ACC112 (cell line): ENCODE measurements around the gene ASAP2.
A peak's percentile ranks its signal among the peaks of the same experiment; 100 is the strongest.

Experiments
- H2AFZ ChIP-seq: fragments of 200-600 bp; sonication (generic); one replicate; pipeline ENCODE4 v1.6.0; 2017; ENCODE audit warnings: antibody characterized with exemption, low read length; ENCODE audit not compliant: unreplicated experiment
- H3K27ac ChIP-seq: fragments of 200-600 bp; sonication (generic); 2 replicates; pipeline ENCODE4 v1.5.1; 2014; ENCODE audit warnings: low read depth, mild to moderate bottlenecking, antibody characterized with exemption, low read length, moderate library complexity
- H3K27me3 ChIP-seq: fragments of 200-600 bp; sonication (generic); 2 replicates; pipeline ENCODE4 v1.6.1; 2014; ENCODE audit warnings: mild to moderate bottlenecking, antibody characterized with exemption, low read length, moderate library complexity, mixed read lengths; ENCODE audit not compliant: insufficient read depth
- H3K36me3 ChIP-seq: fragments of 200-600 bp; sonication (generic); 2 replicates; pipeline ENCODE4 v1.6.1; 2016; ENCODE audit warnings: mild to moderate bottlenecking, antibody characterized with exemption, low read length, moderate library complexity, mixed read lengths; ENCODE audit not compliant: insufficient read depth
- H3K4me1 ChIP-seq: fragments of 200-600 bp; sonication (generic); one replicate; pipeline ENCODE4 v1.6.1; 2016; ENCODE audit warnings: low read length, mixed read lengths; ENCODE audit not compliant: insufficient read depth, unreplicated experiment, control insufficient read depth
- H3K4me3 ChIP-seq: fragments of 200-600 bp; sonication (generic); 2 replicates; pipeline ENCODE4 v1.5.1; 2014; ENCODE audit warnings: mild to moderate bottlenecking, low read depth, low read length
- H3K79me2 ChIP-seq: fragments of 200-600 bp; sonication (generic); one replicate; pipeline ENCODE4 v1.6.0; 2016; ENCODE audit warnings: low read length; ENCODE audit not compliant: control insufficient read depth, unreplicated experiment, insufficient read depth

ASAP2 gene

GRCh38 chr2:9378433-9379390 lies 172.1 kb downstream of the ASAP2 start:
- Histone ChIP-seq H3K27me3 (no peaks in the 10 kb centered on the region), H3K4me3 (no peak overlapping the region), H3K4me1 (peaks cover 52% of the 10 kb centered on the region), H3K27ac (peak overlapping the region; percentile 80), H3K79me2 (peaks cover 8% of the 10 kb centered on the region), H3K36me3 (peaks cover 19% of the 10 kb centered on the region; the same call in 1 of the 2 replicates), H2AFZ (no peak overlapping the region)

GRCh38 chr2:9379391-9379755 lies 172.8 kb downstream of the ASAP2 start:
- no peak overlapping the region for H3K4me3 ChIP-seq
- H3K27ac ChIP-seq = no peak overlapping the region
- peaks cover 52% of the 10 kb centered on the region for H3K4me1 ChIP-seq
- peaks cover 19% of the 10 kb centered on the region; the same call in 1 of the 2 replicates for H3K36me3 ChIP-seq
- H2AFZ ChIP-seq = no peak overlapping the region
- no peaks in the 10 kb centered on the region for H3K27me3 ChIP-seq
- peaks cover 8% of the 10 kb centered on the region for H3K79me2 ChIP-seq

DNA sequence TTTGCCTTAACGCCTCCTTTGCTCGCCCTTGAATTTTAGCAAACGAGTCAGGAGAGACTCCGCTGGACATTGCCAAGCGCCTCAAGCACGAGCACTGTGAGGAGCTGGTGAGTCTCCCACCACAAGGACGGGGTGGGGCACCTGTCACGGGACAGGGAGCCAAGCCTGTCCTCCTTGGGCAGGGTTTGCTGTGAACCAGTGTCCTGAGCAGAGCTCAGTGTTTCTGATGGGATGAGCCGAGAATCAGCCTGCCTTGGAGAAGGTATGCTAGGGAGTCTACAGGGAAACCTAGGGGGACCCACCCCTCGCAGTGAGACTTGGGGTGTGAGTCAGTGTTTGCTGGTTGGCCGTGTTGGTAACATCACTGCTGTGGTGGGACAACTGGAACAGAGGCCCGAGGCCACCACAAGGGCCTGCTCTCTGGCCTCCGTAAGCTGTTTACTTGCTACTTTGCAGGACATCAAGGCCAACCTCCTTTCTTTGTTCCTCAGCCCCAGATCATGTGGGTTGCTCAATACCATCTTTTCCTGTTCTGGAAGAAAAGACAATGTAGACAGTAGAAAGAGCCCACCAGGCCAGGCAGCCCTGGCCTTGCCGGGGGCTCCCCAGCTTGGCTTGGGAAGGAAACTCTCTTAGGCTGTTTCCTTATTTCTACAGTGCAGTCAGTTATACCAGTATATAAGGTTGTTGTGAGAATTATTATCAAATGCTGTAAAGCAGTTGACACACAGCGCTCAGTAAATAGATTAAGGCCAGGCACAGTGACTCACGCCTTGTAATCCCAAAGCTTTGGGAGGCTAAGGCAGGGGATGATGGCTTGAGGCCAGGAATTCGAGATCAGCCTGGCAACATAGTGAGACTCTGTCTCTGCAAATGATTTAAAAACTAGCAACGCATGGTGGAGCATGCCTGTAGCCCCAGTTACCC lies 174.4 kb downstream of the ASAP2 start:
- Histone ChIP-seq H3K36me3 (peaks cover 26% of the 10 kb centered on the region; the same call in 1 of the 2 replicates), H3K4me3 (peak overlapping the region; percentile 11; the same call in 1 of the 2 replicates), H3K4me1 (peaks cover 57% of the 10 kb centered on the region), H2AFZ (no peak overlapping the region), H3K27me3 (no peaks in the 10 kb centered on the region), H3K79me2 (peaks cover 8% of the 10 kb centered on the region), H3K27ac (peak overlapping the region; percentile 85)

DNA sequence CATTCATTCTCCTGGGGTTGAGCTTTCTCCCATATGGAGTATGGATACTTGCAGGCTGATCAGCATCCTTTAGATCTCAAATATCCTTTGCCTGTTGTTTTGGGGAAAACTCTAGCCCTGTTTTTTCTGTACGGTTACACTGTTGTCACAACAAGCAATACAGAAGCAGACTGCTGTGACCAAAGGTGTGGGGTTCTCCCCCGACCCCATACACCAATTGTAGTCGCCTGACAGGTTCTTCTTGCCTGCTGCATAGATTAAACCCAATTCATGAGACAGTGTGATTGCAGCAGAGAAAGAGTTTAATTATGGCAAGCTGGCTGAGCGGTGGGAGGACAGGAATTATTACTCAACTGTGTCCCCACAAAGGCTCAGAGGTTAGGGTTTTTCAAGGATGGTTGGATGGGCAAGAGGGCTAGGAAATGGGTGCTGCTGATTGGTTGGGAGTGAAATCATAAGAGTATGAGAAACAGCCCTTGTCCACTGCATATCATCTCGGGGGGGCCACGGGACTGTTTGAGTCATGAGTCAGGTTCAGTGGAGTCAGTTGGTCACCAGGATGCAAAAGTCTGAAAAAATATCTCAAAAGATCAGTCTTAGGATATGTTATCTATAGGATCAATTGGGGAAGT lies 176.1 kb downstream of the ASAP2 start:
- no peaks in the 10 kb centered on the region for H3K27me3 ChIP-seq
- peaks cover 8% of the 10 kb centered on the region for H3K79me2 ChIP-seq
- H3K4me1 ChIP-seq = peaks cover 57% of the 10 kb centered on the region
- H3K36me3 ChIP-seq = peaks cover 38% of the 10 kb centered on the region; the same call in 1 of the 2 replicates
- no peak overlapping the region for H3K4me3 ChIP-seq
- no peak overlapping the region for H3K27ac ChIP-seq
- H2AFZ ChIP-seq = no peak overlapping the region

- H3K27me3 ChIP-seq = no peaks in the 10 kb centered on the region
- no peak overlapping the region for H3K27ac ChIP-seq
- H3K79me2 ChIP-seq = no peaks in the 10 kb centered on the region
- H3K4me3 ChIP-seq = no peak overlapping the region
- no peak overlapping the region for H2AFZ ChIP-seq
- peaks cover 41% of the 10 kb centered on the region; the same call in 1 of the 2 replicates for H3K36me3 ChIP-seq
- peaks cover 39% of the 10 kb centered on the region for H3K4me1 ChIP-seq
These were observed 177.9 kb downstream of the ASAP2 start for GRCh38 chr2:9384521-9384920.

DNA sequence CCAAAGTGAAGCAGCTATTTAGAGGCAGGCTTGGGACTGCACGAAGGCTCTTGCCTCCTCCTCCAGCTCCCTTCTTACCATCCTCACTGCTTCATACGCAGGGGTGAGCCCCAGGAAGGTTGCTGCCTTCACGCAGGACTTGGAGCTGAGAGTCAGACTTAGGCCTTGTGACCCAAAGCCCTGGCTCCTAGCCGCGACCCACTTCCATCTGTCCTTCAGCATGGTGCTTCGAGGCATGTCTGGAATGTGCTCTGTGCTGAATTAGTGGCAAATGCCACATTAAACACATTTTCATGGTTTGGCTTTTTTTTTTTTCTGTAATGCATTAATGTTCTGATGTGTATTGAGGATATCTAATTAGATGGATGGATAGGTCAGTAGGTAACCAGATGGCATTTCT lies 179.2 kb downstream of the ASAP2 start:
- Histone ChIP-seq H3K4me3 (no peak overlapping the region), H3K4me1 (peaks cover 29% of the 10 kb centered on the region), H3K27me3 (no peaks in the 10 kb centered on the region), H3K27ac (no peak overlapping the region), H3K36me3 (peaks cover 46% of the 10 kb centered on the region; the same call in 1 of the 2 replicates), H3K79me2 (no peaks in the 10 kb centered on the region), H2AFZ (no peak overlapping the region)

GRCh38 chr2:9388199-9388681 lies 181.6 kb downstream of the ASAP2 start:
- H2AFZ ChIP-seq = no peak overlapping the region
- H3K4me1 ChIP-seq = peaks cover 12% of the 10 kb centered on the region
- H3K79me2 ChIP-seq = no peaks in the 10 kb centered on the region
- H3K36me3 ChIP-seq = peaks cover 43% of the 10 kb centered on the region; the same call in 1 of the 2 replicates
- no peak overlapping the region for H3K27ac ChIP-seq
- H3K4me3 ChIP-seq = no peak overlapping the region
- no peaks in the 10 kb centered on the region for H3K27me3 ChIP-seq

DNA sequence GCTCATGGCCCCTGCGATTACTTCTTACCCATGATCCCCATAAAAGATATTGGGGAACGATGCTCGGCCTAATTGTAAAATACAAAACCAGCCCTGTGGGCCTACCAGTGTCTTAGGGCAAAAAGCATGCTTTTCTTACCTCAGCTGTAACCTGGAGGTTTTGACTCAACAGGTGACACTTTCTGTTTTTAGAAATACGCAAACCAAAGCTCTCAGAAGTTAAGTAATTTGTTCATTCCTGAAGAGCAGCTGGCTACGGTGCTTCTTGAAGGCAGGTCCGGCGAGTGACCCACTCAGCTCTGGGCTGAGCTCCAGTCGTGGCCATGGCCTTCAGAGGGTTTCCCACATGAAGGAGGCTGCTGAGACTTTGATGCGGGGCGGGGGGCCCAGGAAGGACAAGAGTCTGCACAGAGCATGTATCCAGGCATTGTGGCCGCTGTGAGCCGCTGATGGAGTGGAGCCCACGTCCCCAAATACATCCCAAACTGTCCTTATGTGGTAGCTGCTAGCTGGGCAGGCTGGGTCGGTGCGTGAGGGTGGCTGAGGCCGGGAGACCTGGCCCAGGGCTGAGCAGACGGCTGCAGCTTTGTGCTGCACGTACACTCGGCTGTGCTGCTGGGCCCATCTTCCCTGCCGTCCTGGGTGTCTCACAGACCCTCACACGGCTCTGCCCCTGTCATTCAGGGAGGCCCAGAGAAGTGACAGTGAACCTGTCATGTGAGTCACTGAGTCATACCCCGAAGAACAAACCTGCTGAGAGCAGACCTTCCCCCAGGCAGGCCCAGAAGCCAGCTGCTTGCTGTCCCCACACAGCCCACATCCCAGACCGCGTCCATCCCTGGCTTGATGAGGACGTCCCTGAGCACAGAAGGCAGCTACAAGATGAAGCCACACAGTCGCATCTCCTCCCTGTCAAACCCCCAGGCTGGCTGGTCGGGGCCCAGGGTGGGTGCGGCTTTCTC lies 182.6 kb downstream of the ASAP2 start:
- peaks cover 44% of the 10 kb centered on the region; the same call in 1 of the 2 replicates for H3K36me3 ChIP-seq
- H3K4me1 ChIP-seq = peaks cover 12% of the 10 kb centered on the region
- no peaks in the 10 kb centered on the region for H3K27me3 ChIP-seq
- no peak overlapping the region for H3K27ac ChIP-seq
- no peak overlapping the region for H2AFZ ChIP-seq
- no peaks in the 10 kb centered on the region for H3K79me2 ChIP-seq
- H3K4me3 ChIP-seq = no peak overlapping the region

- Histone ChIP-seq H3K36me3 (peaks cover 50% of the 10 kb centered on the region; the same call in 1 of the 2 replicates), H3K27ac (no peak overlapping the region), H3K79me2 (no peaks in the 10 kb centered on the region), H3K4me1 (peaks cover 12% of the 10 kb centered on the region), H3K27me3 (no peaks in the 10 kb centered on the region), H3K4me3 (no peak overlapping the region), H2AFZ (no peak overlapping the region)
These were observed 183.7 kb downstream of the ASAP2 start for GRCh38 chr2:9390151-9390850.
